HFFc6 (cell line): ENCODE measurements around the gene TNFAIP6. TPM values are rescaled to one million over a fixed set of nuclear protein-coding genes. Genes with fewer than 3 reads are reported as not detected.
"Not testable (repeated sequence)": the region's sequence is repeated elsewhere in the genome, so short reads cannot be mapped to it uniquely, and the experiment has no call there.

Experiments used
- DNase-seq: peaks from one replicate; pipeline ENCODE4 v3.0.0-alpha.2; 2018
- H3K27ac Mint-ChIP-seq: 2 replicates; pipeline ENCODE4 v1.8.0; 2020; ENCODE audit warnings: mild to moderate bottlenecking, mixed read lengths
- H3K27me3 Mint-ChIP-seq: 2 replicates; pipeline ENCODE4 v1.8.0; 2021; ENCODE audit warnings: mild to moderate bottlenecking, moderate library complexity, mixed read lengths; ENCODE audit not compliant: insufficient read depth
- H3K36me3 Mint-ChIP-seq: 2 replicates; pipeline ENCODE4 v1.8.0; 2021; ENCODE audit warnings: low read depth, mixed read lengths
- H3K4me1 Mint-ChIP-seq: 2 replicates; pipeline ENCODE4 v1.8.0; 2020; ENCODE audit warnings: low read depth, mixed read lengths
- H3K4me3 Mint-ChIP-seq: 2 replicates; pipeline ENCODE4 v1.8.0; 2020; ENCODE audit warnings: mild to moderate bottlenecking, moderate library complexity, mixed read lengths
- H3K9me3 Mint-ChIP-seq: 2 replicates; pipeline ENCODE4 v1.8.0; 2020; ENCODE audit warnings: mild to moderate bottlenecking, mixed read lengths
- long read RNA-seq: library from polyadenylated mRNA; unstranded; transcript quantifications from one replicate; pipeline ENCODE4 v2.0.0, GENCODE V29; 2019
- total RNA-seq, 6 experiments: library from RNA; stranded (reverse); fragmentation: NEBNext Ultra II Directional; extraction: Animal tissue kit (Norgen Biotek cat#: 25700); gene quantifications; 2 replicates in 1 of 6; 3 replicates in 5 of 6; pipeline ENCODE4 v1.2.3, GENCODE V29; 2021
- TF ChIP-seq, protein P1 (sequence below): fragments of 200-600 bp; sonication (generic); IDR thresholded peaks from 2 replicates; pipeline ENCODE4 v1.5.0; 2021; ENCODE audit warnings: antibody characterized with exemption, mild to moderate bottlenecking

Gene TNFAIP6
- 1 to 10 TPM in 5 of 6 experiments, under 1 TPM in 1; 0.92 to 2.4 (median 2.3) TPM for total RNA-seq
- long read RNA-seq, partial matches to known transcripts: 0 of 4 reads
- long read RNA-seq, other reads (novel, unspliced or antisense): 0 of 4 reads

DNA sequence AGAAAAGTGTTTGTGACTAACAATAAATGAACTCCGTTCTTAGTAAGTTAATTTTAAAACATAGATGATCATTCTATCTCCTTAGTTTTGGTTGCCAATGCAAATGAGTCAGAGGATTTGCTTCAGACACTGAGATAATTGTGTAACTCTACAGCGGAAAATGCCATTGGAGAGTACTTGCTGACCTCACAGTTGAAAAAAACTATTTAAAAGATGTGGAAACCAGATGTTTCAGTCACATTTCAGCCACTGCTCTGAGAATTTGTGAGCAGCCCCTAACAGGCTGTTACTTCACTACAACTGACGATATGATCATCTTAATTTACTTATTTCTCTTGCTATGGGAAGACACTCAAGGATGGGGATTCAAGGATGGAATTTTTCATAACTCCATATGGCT, at the start of gene TNFAIP6:
Gene TNFAIP6, plus strand, starts transcription at position 234 of the 400 bp plus-strand sequence. Its CDS starts 75 bp downstream, at position 309.
- Mint-ChIP-seq H3K27me3 (no peaks in the 10 kb centered on the region), H3K4me1 (peaks cover 38% of the 10 kb centered on the region), H3K36me3 (no peaks in the 10 kb centered on the region; the same call in 1 of the 2 replicates), H3K27ac (peak within 1 kb of the TSS; percentile 81), H3K4me3 (peak within 1 kb of the TSS; percentile 84), H3K9me3 (no peaks in the 10 kb centered on the region)
- DNase-seq: peak; percentile 94
- TF ChIP-seq, protein P1, sequence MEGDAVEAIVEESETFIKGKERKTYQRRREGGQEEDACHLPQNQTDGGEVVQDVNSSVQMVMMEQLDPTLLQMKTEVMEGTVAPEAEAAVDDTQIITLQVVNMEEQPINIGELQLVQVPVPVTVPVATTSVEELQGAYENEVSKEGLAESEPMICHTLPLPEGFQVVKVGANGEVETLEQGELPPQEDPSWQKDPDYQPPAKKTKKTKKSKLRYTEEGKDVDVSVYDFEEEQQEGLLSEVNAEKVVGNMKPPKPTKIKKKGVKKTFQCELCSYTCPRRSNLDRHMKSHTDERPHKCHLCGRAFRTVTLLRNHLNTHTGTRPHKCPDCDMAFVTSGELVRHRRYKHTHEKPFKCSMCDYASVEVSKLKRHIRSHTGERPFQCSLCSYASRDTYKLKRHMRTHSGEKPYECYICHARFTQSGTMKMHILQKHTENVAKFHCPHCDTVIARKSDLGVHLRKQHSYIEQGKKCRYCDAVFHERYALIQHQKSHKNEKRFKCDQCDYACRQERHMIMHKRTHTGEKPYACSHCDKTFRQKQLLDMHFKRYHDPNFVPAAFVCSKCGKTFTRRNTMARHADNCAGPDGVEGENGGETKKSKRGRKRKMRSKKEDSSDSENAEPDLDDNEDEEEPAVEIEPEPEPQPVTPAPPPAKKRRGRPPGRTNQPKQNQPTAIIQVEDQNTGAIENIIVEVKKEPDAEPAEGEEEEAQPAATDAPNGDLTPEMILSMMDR: no peak

DNA sequence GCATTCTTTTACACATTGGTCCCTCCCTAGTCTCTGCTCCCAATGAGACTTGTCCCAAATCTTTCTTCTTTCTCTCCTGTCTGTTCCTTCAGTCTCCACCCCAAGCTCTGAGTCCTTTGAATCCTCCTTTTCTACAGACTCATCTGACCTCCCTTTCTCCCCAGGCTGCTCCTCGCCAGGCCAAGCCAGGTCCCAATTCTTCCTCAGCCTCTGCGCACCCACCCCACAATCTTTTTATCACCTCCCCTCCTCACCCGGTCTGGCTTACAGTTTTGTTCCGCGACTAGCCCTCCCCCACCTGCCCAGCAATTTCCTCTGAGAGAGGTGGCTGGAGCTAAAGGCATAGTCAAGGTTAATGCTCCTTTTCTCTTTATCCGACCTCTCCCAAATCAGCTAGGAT, 47.1 kb upstream of the TNFAIP6 start:
- peaks cover 15% of the 10 kb centered on the region for H3K4me1 Mint-ChIP-seq
- H3K9me3 Mint-ChIP-seq, H3K36me3 Mint-ChIP-seq, H3K27me3 Mint-ChIP-seq, H3K4me3 Mint-ChIP-seq, H3K27ac Mint-ChIP-seq, DNase-seq: not testable (repeated sequence)

DNA sequence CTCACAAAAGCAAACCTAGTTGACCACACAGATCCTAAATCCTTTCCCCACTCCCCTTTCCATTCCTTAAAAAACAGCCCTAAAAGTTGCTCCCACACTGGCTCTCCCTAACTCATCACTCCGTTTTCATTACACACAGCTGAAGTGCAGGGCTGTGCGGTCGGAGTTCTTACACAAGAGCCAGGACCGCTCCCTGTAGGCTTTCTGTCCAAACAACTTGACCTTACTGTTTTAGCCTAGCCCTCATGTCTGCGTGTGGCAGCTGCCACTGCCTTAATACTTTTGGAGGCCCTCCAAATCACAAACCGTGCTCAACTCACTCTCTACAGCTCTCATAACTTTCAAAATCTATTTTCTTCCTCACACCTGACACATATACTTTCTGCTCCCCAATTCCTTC, 45.0 kb upstream of the TNFAIP6 start:
- not testable (repeated sequence) for H3K9me3 Mint-ChIP-seq, H3K27ac Mint-ChIP-seq, H3K27me3 Mint-ChIP-seq, H3K36me3 Mint-ChIP-seq, DNase-seq, H3K4me3 Mint-ChIP-seq
- H3K4me1 Mint-ChIP-seq: peaks cover 14% of the 10 kb centered on the region

DNA sequence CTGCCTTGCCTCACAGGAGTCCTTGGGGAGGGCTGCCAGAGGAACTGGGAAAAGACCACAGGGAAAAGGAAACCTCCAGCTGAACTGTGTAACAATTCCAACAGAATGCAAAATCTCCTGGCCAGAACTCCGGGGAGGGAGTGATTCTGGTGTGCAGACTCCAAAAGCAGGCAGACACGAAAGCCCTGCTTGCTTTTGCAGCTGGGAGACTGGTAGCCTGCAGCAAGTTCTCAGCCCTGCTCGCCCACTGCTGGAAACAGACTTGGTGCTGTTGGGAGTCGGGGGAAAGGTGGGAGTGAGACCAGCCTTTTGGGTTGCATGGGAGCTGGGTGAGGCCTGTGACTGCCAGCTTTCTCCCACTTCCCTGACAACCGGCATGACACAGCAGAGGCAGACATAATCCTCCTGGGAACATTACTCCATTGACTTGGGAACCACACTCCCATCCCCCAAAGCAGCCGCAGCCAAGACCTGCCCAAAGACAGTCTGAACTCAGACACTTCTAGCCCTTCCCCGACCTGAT, 42.0 kb upstream of the TNFAIP6 start:
- Mint-ChIP-seq H3K4me1 (peaks cover 10% of the 10 kb centered on the region), H3K36me3 (no peaks in the 10 kb centered on the region), H3K27ac (no peak overlapping the region), H3K27me3 (0 out of 2 replicates have a peak, but pooled peaks cover 3% of the 10 kb centered on the region), H3K9me3 (peaks cover 3% of the 10 kb centered on the region), H3K4me3 (no peak overlapping the region)
- TF ChIP-seq, protein P1: no peak
- DNase-seq: no peak

- no peaks in the 10 kb centered on the region for H3K36me3 Mint-ChIP-seq
- H3K4me1 Mint-ChIP-seq: no peaks in the 10 kb centered on the region; the same call in 1 of the 2 replicates
- no peak for DNase-seq
- TF ChIP-seq, protein P1: no peak
- peaks cover 2% of the 10 kb centered on the region for H3K9me3 Mint-ChIP-seq
- H3K27me3 Mint-ChIP-seq: peaks cover 2% of the 10 kb centered on the region
- H3K27ac Mint-ChIP-seq: no peak overlapping the region
- no peak overlapping the region for H3K4me3 Mint-ChIP-seq
Measured at GRCh38 chr2:151325581-151326095, 31.8 kb upstream of the TNFAIP6 start.

DNA sequence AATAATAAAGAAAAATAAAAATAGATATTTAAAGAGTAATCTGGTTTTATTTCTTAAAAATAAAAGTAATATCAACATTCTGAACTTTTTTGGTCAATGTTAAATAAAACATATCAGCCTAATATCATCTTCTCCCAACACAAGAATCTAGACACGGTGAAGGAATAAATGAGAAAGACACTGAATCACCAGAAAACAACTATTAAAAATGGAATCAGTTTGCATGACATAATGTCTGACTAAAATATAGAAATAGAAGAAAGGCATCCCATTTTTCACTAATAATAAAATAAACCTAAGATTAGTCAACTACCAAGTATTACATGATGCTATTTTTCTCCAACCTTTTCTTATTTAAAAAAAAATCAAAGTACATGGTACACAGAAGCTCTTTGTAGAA, 30.8 kb upstream of the TNFAIP6 start:
- Mint-ChIP-seq H3K36me3 (peaks cover 9% of the 10 kb centered on the region), H3K9me3 (peaks cover 8% of the 10 kb centered on the region), H3K27me3 (peaks cover 4% of the 10 kb centered on the region), H3K4me3 (no peak overlapping the region), H3K27ac (no peak overlapping the region), H3K4me1 (no peaks in the 10 kb centered on the region; the same call in 1 of the 2 replicates)
- no peak for DNase-seq
- TF ChIP-seq, protein P1: no peak
